Muscle of leg (tissue), 11 donors: Measurements from ENCODE around the gene TRPC4AP. TPM values are rescaled to one million over a fixed set of nuclear protein-coding genes. Genes with fewer than 3 reads are reported as not detected.

Experiments
- DNase-seq: peaks from one replicate; pipeline ENCODE4 v3.0.0; 2013
- H3K27ac ChIP-seq: one replicate; pipeline ENCODE4 v1.5.1; 2013; ENCODE audit warnings: mild to moderate bottlenecking, low read length, control low read depth
- H3K27me3 ChIP-seq: one replicate; pipeline ENCODE4 v1.6.1; 2013; ENCODE audit warnings: low read length; ENCODE audit not compliant: control insufficient read depth, insufficient read depth
- H3K36me3 ChIP-seq: one replicate; pipeline ENCODE4 v1.6.1; 2013; ENCODE audit warnings: low read length; ENCODE audit not compliant: control insufficient read depth, insufficient read depth
- H3K4me1 ChIP-seq: one replicate; pipeline ENCODE4 v1.6.1; 2013; ENCODE audit warnings: low read length; ENCODE audit not compliant: control insufficient read depth, insufficient read depth
- H3K4me3 ChIP-seq: one replicate; pipeline ENCODE4 v1.5.1; 2013; ENCODE audit warnings: low read length, control low read depth
- H3K9me3 ChIP-seq: replicated peaks from 2 replicates; pipeline ENCODE4 v1.6.1; 2013; ENCODE audit warnings: low read depth, low read length; ENCODE audit not compliant: control insufficient read depth
- WGBS: methylation state at CpG from one replicate; pipeline ENCODE4 v1.1.5; 2013; ENCODE audit warnings: missing lambda C conversion rate; ENCODE audit not compliant: insufficient coverage; 5-methylcytosine and 5-hydroxymethylcytosine counted together
- polyA plus RNA-seq, 8 donors: library from polyadenylated mRNA; unstranded; fragments of 120-200 nt; gene quantifications; one replicate each; pipeline versions ENCODE4 v1.2.1 to v1.2.3, GENCODE V29; 2013; ENCODE audit warnings: inconsistent platforms in 1 of 8, low replicate concordance in 1 of 8; ENCODE audit not compliant: insufficient read length in 8 of 8, insufficient read depth in 1 of 8
- total RNA-seq: library from RNA; stranded (reverse); fragments of 120-200 nt; gene quantifications from one replicate; pipeline ENCODE4 v1.2.4, GENCODE V29; 2013

The TRPC4AP gene
- total and polyA plus RNA-seq, 9 donors, result 28.6 to 61.0 (median 56.5) TPM

DNA sequence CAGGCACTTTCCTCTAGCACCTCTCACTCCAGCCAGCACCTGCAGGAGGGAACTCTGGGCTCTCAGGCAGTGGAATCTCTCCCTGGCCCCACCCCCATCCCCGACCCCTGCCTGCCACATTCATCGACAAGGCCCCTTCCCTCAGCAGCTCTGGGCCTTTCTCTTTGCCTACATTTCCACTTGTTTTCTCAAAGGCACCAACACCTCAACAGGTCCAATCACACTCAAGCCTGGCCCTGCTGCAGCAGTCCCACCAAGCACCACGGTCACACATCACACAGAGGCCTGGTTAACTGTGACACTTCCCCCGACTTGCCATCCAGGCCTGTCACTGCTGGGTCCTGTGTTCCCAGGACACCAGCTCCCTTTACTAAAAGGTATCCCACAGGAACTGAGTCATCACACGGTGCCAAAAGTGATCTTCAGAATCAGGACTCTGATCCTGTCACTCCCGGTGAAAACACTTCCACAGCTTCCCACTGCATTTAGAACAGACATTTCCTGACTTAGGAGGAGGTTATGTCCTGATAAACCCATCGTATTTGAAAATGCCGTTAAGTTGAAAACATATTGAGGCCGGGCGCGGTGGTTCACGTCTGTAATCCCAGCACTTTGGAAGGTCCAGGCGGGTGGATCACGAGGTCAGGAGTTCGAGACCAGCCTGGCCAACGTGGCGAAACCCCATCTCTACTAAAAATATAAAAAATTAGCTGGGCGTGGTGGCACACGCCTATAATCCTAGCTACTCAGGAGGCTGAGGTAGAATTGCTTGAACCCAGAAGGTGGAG is 82.0 kb downstream of the TRPC4AP start:
- 83% methylated on average over 9 of the region's 19 CpGs for WGBS
- no peak for DNase-seq
- H3K27ac ChIP-seq, result no peak overlapping the region
- peaks cover 88% of the 10 kb centered on the region for H3K36me3 ChIP-seq
- H3K4me3 ChIP-seq, result no peak overlapping the region
- H3K27me3 ChIP-seq, result no peaks in the 10 kb centered on the region
- peaks cover 4% of the 10 kb centered on the region for H3K4me1 ChIP-seq
- H3K9me3 ChIP-seq, result no peaks in the 10 kb centered on the region

DNA sequence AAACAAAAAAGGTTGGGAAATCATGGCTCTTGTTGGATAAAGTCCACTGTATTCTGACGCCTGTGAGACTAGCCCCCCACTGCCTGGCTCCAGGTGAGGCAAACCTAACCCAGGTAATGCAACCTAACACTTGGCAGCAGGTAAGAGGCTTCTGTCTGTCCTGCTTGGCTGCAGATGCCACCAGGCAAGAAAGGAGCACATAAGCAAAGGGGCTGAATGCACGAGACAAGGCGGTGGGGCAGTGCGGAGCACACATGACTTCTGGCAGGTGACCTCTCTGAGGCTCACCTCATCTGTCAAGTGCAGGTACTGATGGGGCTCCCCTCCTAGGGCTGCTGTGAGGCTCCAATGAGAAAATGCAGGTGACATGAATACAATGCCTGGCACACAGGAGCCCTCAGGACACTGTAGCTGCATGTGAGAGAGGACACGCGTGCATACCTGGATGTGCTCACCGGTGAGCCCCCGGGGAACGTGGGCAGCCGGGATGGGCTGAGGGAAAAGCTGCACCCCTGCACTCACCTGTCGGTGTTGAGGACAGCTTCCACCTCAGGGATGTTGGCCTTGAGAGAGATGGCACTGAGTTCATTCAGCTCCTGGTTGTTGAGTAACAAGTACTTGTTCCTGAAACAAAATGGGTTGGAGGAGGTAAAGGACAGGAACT is 82.8 kb downstream of the TRPC4AP start:
- no peak for DNase-seq
- Histone ChIP-seq H3K36me3 (peaks cover 89% of the 10 kb centered on the region), H3K9me3 (no peaks in the 10 kb centered on the region), H3K27me3 (no peaks in the 10 kb centered on the region), H3K4me1 (peaks cover 4% of the 10 kb centered on the region), H3K4me3 (no peak overlapping the region), H3K27ac (no peak overlapping the region)
- WGBS, result 95% methylated on average over 11 of the region's 11 CpGs

DNA sequence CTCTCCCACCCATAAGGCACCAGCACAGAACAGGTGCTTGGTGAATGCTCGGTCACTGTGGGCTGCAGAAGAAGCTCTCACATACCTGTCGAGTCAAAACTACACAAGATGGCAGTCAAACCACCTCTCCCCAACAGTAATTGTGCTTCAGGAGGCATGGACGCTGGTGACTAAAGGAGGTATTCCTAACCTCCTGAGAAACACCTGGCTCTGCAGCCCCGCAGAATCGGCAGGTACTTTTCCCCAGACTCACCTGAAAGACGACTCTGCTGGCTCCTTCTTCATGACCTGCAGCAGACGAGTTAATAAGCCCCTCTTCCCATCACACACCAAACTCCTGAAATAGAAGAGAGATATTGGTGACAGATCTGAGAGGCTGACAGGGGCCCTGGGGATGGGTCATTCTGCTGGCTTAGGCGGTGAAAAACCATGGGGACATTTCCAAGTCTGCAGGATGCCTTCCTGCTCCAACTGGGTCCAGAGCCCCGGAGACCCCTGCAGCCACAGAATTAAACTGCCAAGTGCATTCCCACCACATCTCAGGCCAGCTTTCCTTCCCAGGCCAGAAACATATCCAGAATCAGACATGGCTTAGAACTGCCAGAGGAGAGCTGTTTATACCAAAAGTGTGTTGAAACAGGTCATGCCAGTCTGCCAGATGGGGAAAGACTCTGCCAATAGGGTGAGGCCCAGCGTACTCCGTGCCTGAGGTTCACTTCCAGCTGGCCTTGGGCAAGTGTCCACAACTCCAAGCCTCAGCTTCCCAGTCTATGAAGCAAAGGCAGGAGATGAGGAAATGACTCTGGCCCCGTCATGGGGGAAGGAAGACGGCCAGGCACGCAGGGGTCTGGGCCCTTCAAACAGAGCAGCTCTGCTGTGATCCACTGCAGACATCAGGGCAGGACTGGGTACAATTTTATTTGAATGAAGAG is 83.9 kb downstream of the TRPC4AP start:
- H3K4me3 ChIP-seq, result no peak overlapping the region
- peaks cover 3% of the 10 kb centered on the region for H3K4me1 ChIP-seq
- no peak overlapping the region for H3K27ac ChIP-seq
- no peak for DNase-seq
- H3K27me3 ChIP-seq, result no peaks in the 10 kb centered on the region
- no peaks in the 10 kb centered on the region for H3K9me3 ChIP-seq
- peaks cover 94% of the 10 kb centered on the region for H3K36me3 ChIP-seq
- WGBS, result 91% methylated on average over 7 of the region's 14 CpGs

DNA sequence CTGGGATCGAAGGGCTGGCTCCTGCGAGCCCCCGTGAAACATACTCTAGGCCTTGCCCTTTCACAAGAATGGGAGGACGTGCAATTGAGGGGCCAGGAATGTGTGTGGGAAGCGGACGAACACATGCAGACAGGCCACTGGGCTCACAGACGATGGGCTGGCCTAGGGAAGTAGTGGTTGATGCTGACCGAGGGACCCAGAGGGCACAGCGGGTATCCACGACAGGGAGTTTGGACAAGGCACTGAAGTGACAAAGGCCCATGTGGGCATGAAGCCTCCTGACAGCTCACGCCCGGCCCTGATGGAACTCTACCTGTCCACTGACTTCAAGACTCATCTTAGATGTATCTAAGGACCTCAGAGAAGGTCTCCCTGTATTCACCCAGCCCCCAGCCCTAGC is 84.7 kb downstream of the TRPC4AP start:
- Histone ChIP-seq H3K27ac (no peak overlapping the region), H3K4me3 (no peak overlapping the region), H3K36me3 (peaks cover 95% of the 10 kb centered on the region), H3K9me3 (no peaks in the 10 kb centered on the region), H3K27me3 (no peaks in the 10 kb centered on the region), H3K4me1 (no peaks in the 10 kb centered on the region)
- 87% methylated on average over 12 of the region's 12 CpGs for WGBS
- no peak for DNase-seq

DNA sequence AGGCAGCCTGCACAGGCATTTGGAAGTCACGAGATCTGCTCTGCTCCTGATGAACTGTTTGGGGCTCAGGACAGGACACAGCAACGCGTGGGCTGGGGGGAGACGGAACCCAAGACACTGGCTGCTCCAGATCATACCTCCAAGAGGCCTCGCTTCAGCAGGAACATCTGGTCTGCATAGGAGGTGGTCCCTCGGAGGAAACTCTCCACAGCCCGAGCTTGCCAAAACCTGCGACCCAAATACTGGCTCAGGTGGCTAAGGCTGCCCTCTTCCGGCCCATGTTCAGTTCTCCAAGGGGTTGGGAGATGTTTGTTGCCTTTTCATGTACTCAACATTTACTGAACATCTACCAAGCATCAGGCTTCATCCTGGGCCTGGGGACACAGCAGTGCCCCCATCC is 85.2 kb downstream of the TRPC4AP start:
- H3K27ac ChIP-seq, result no peak overlapping the region
- 67% methylated on average over 5 of the region's 9 CpGs for WGBS
- DNase-seq, result no peak

DNA sequence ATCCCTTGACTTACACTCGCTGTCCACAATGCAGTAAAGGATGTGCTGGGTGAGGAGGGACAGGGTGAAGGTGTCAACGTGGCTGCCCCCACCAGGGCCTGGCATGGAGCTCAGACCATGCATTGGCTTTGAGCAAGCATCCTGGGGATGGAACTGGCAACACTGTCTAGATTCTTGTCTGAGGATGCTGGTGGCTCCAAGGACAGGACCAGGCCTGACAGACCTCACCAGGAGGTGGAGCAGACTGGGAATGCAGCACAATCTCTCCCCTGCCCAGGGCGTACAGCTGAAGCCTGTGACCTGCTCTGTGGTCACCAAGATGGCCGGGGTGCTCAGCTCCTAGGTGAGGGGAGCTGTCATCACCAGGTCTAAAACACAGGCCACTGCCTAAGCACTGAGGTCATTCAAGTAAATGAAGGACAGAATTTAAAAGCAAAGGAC is 86.1 kb downstream of the TRPC4AP start:
- WGBS, result 82% methylated on average over 3 of the region's 4 CpGs
- no peak overlapping the region for H3K27ac ChIP-seq
- H3K9me3 ChIP-seq, result no peaks in the 10 kb centered on the region
- no peak overlapping the region for H3K4me3 ChIP-seq
- no peak for DNase-seq
- H3K27me3 ChIP-seq, result no peaks in the 10 kb centered on the region
- no peaks in the 10 kb centered on the region for H3K4me1 ChIP-seq
- H3K36me3 ChIP-seq, result peaks cover 95% of the 10 kb centered on the region

More for the DNA sequence above, 85.2 kb downstream of the TRPC4AP start:
- Histone ChIP-seq H3K27me3 (no peaks in the 10 kb centered on the region), H3K36me3 (peaks cover 95% of the 10 kb centered on the region), H3K9me3 (no peaks in the 10 kb centered on the region), H3K4me3 (no peak overlapping the region), H3K4me1 (no peaks in the 10 kb centered on the region)

DNA sequence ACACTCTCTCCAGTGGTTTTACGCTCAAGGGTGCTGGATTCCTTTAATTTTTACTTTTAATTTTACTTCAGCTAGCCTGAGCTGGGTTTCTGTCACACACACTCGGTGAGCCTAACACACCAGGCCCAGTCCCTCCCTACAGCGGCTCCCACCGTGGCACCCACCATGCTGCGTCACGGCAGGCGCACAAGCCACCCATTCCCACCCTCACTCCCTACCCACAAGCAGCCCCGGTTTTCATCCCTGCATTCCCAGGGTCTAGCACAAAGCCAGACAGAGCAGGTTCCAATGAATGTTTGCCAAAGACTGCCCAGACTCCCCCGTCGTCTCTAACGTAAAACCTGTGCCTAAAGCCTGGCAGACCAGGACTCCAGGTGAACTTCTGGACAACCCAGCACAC is 86.6 kb downstream of the TRPC4AP start:
- no peaks in the 10 kb centered on the region for H3K4me1 ChIP-seq
- no peak overlapping the region for H3K4me3 ChIP-seq
- H3K27me3 ChIP-seq, result no peaks in the 10 kb centered on the region
- H3K9me3 ChIP-seq, result no peaks in the 10 kb centered on the region
- WGBS, result 82% methylated on average over 8 of the region's 11 CpGs
- DNase-seq, result no peak
- H3K36me3 ChIP-seq, result peaks cover 95% of the 10 kb centered on the region
- no peak overlapping the region for H3K27ac ChIP-seq

DNA sequence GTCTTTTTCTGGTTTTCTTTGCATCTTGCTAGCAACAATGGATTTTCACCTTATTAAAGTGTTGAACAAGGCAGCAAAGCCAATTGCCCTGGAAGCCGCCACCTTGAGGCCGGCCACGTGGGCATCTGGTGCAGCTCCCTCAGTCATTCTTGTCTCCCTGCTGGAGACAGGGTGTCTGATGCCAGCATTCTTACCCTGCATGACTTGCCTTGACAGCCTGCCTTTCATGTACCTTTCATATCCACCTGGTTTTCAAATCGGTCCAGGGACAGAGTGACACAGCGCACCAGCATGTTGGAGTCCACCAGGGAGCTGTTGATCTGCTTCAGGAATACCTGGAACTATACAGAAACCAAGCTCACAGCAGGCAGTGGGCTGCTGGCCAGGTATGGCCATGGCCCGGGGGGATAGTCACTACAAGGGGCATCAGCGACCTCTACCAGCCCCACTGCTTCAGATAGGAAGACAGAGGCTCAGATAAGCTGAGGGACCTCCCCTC is 87.1 kb downstream of the TRPC4AP start:
- H3K27me3 ChIP-seq, result no peaks in the 10 kb centered on the region
- no peak overlapping the region for H3K4me3 ChIP-seq
- peaks cover 96% of the 10 kb centered on the region for H3K36me3 ChIP-seq
- 90% methylated on average over 7 of the region's 7 CpGs for WGBS
- DNase-seq, result no peak
- H3K4me1 ChIP-seq, result no peaks in the 10 kb centered on the region
- H3K27ac ChIP-seq, result no peak overlapping the region
- H3K9me3 ChIP-seq, result no peaks in the 10 kb centered on the region

DNA sequence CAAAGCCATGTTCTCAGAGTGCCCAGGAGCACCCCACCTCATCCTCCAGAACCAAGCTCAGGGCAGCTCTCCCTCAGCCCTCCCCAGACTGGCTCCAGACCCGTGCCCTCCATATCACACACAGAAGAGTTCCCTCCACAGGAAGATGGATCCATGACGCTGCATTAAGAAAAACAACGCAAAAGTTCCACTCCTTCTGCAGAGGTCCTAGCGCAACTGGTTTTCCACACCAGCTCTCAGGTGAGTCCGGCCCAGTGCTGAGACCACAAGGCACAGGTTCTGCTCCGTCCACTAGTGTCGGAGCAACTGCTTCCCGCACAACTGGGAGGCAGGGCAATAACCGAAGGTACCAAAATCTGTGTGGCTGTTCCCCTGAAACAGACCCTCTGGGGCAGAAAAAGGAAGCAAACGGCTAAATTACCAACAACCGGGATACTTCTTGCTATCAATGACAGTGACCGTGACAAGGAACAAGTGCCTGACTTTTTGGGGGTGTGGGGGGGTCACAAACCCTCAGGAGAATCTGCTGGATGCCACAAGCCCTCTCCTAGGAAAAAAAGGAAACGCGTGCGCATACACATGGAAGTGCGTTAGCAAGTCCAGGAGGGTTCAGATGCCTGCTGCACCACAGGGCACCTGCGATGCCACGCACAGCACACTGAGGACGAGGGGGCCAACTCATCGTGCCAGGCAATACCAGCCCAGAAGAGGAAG is 87.7 kb downstream of the TRPC4AP start:
- no peaks in the 10 kb centered on the region for H3K9me3 ChIP-seq
- no peaks in the 10 kb centered on the region for H3K27me3 ChIP-seq
- DNase-seq, result no peak
- peaks cover 97% of the 10 kb centered on the region for H3K36me3 ChIP-seq
- no peak overlapping the region for H3K4me3 ChIP-seq
- H3K4me1 ChIP-seq, result no peaks in the 10 kb centered on the region
- H3K27ac ChIP-seq, result no peak overlapping the region
- 90% methylated on average over 18 of the region's 20 CpGs for WGBS
